ENCODE measurements around the gene MYH9. TPM values are rescaled to one million over a fixed set of nuclear protein-coding genes. Genes with fewer than 3 reads are reported as not detected.

MYH9 gene
- total and polyA plus RNA-seq, 4 donors = 170 to 1,890 (median 1,068) TPM

DNA sequence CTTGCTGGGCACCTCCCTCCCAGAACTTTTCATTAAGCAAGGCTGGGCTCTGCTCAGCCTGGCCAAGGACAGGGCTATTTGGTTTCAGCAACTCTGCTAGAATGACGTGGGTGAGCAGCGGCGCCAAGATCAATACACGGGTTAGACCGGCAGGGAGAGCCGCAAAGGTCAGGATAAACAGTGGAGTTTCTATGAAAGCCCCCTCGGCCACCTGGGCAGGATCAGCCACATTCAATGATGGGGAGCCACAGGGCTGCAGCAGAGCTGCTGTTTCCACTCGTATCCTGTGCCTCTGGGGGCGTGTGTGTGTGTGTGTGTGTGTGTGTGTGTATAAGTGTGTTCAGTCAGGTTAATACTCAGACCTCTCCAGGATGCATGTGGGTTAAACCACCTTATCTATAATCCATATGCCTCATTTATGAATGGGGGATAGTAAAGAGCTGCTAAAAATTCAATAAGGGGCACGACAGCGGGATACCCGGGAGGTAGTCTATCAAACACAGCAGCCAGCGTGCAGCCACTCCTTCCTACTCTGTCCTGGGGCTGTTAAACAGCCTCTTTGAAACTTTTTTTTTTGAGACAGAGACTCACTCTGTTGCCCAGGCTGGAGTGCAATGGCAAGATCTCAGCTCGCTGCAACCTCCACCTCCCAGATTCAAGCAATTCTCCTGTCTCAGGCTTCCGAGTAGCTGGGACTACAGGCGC, 34.8 kb downstream of the MYH9 start:
- 4 to 11% methylated on average over 16 of the region's 16 CpGs for WGBS, 2 donors
- H3K36me3 ChIP-seq (ENCODE audit: control insufficient read depth in 1 of 2, insufficient read depth in 2 of 2, low read length in 1 of 2) = peaks cover 0 to 3% of the 10 kb centered on the region in 2 donors
- DNase-seq (peak; percentile 91 to 96), ATAC-seq (ENCODE audit: low FRiP score) (peak; percentile 86)
- H3K27ac ChIP-seq (ENCODE audit: low read depth in 1 of 2, low read length in 2 of 2) = peak overlapping the region; percentile 89 to 97
- H3K4me1 ChIP-seq (ENCODE audit: control insufficient read depth in 1 of 2, insufficient read depth in 2 of 2, low read length in 2 of 2) = peaks cover 2 to 15% of the 10 kb centered on the region in 2 donors
- no peaks in the 10 kb centered on the region for H3K9me3 ChIP-seq (ENCODE audit: control insufficient read depth, low read length)
- no peak overlapping the region for H3K4me3 ChIP-seq (ENCODE audit: low read length in 2 of 2)
- intact Hi-C loops (cut with DNase I) = no loop called here
- no peaks in the 10 kb centered on the region for H3K27me3 ChIP-seq (ENCODE audit: control insufficient read depth in 1 of 2, insufficient read depth in 2 of 2, low read length in 1 of 2)

DNA sequence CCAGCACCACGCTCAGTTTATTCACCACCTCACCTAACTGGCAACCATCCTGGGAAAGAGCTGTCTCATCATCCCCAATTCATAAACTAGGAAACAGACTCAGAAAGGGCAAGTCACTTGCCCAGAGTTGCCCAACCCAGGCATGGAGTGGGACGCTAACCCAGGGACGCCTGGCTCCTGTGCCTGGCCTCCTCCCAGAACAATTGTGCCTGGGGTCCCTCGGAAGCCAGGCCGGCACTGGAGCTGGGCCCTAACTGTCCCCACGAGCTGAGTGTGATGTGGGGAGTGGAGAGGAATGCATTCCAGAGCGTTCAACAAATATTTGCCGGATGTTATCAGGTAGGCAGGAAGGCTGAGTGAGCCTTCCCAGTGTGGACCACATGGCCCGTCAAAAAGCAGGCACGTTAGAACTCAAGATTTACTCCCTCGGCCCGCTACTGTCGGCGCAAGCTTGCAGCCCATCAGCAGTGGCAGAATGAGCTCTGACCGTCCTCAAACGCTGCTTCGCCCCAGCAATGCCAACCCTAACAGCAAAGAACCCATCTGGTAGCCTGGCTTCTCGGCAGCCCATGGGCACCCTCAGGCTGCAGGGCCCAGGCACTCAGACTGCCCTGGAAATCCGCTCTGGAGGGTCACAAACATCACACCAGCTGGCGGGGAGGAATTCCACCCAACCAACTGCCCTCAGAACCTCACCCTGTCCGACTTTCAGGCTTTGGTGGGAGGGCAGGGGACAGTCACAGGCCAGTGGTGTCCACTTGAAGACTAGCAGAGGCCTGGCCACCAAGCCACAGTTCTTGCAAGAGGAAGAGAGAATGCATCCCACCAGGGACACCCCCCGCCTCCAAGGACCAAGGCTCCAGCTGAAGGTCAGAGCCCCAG, 35.6 kb downstream of the MYH9 start:
- no peaks in the 10 kb centered on the region for H3K9me3 ChIP-seq (ENCODE audit: control insufficient read depth, low read length)
- ATAC-seq (ENCODE audit: low FRiP score) = peak; percentile 0
- no peaks in the 10 kb centered on the region for H3K27me3 ChIP-seq (ENCODE audit: control insufficient read depth in 1 of 2, insufficient read depth in 2 of 2, low read length in 1 of 2)
- intact Hi-C loops (cut with DNase I) = no loop called here
- peaks cover 0 to 3% of the 10 kb centered on the region in 2 donors for H3K36me3 ChIP-seq (ENCODE audit: control insufficient read depth in 1 of 2, insufficient read depth in 2 of 2, low read length in 1 of 2)
- no peak overlapping the region for H3K4me3 ChIP-seq (ENCODE audit: low read length in 2 of 2)
- peak overlapping the region; percentile 89 to 97 for H3K27ac ChIP-seq (ENCODE audit: low read depth in 1 of 2, low read length in 2 of 2)
- no peak for DNase-seq
- 2 to 7% methylated on average over 22 of the region's 22 CpGs for WGBS, 2 donors
- H3K4me1 ChIP-seq (ENCODE audit: control insufficient read depth in 1 of 2, insufficient read depth in 2 of 2, low read length in 2 of 2) = peaks cover 2 to 15% of the 10 kb centered on the region in 2 donors

DNA sequence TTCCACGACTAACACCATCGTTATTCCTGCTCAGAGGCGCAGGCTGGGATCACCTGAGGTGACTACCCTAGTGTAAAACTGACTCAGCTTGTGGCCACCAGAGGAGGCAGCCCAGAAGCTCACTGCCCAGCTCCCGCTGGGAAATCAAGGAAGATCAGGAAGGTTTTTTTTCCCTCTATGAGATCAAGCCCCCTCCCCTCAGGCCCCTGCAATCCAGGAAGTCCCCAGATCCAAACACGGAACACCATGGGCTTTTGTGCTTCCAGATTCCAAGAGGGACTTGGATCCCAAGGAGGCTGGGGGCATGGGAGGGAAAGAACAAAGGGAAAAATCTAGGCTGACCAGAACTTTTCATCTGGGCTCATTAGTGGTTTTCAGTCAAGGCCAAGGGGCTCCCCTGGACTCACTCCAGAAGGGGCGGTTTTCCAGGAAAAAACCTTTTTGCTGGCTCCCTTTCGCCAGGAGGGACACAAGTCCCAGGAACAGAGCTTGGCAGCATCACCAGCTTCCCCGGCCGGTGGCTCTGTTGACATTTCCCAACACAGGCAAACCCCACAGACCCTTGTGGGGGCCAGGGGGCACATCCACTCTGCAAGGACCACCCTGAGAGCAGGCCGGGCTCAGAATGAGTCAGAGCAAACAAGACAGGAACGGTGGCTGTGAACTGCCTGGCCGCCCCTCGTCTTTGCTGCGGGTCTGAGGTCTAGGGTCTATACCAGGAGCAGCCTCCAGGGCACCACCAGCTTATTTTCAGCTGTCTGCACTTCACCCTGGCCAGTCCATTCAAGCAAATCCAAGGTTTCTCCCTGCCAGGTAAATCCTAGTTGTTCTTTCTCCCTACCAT, 36.8 kb downstream of the MYH9 start:
- Histone ChIP-seq H3K36me3 (ENCODE audit: control insufficient read depth in 1 of 2, insufficient read depth in 2 of 2, low read length in 1 of 2) (peaks cover 0 to 5% of the 10 kb centered on the region in 2 donors), H3K4me3 (ENCODE audit: low read length in 2 of 2) (no peak overlapping the region), H3K27ac (ENCODE audit: low read depth in 1 of 2, low read length in 2 of 2) (peak overlapping the region; percentile 89 to 97), H3K4me1 (ENCODE audit: control insufficient read depth in 1 of 2, insufficient read depth in 2 of 2, low read length in 2 of 2) (peaks cover 2 to 18% of the 10 kb centered on the region in 2 donors), H3K9me3 (ENCODE audit: control insufficient read depth, low read length) (no peaks in the 10 kb centered on the region), H3K27me3 (ENCODE audit: control insufficient read depth in 1 of 2, insufficient read depth in 2 of 2, low read length in 1 of 2) (no peaks in the 10 kb centered on the region)
- DNase-seq = no peak
- ATAC-seq (ENCODE audit: low FRiP score) = no peak
- intact Hi-C loops (cut with DNase I) = no loop called here
- 2 to 7% methylated on average over 14 of the region's 14 CpGs for WGBS, 2 donors

DNA sequence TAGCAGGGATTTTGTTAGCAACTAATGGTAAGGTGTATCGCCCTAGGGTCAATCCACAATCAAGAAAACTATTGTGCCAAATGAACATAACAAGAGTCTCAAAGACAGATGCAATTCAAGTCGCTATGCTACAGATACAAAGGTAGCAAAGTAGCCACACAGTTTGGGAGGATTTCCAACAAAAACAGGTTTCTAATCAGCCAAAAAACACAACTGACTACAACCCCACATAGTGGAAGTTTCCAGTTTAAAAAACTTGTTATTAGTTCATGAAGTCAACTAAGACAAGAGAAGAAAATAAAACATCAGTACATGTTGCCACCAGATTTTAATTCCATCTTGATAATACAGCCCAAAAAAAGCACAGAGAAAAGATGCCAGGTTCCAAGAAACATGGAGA, 38.0 kb downstream of the MYH9 start:
- DNase-seq = no peak
- H3K4me3 ChIP-seq (ENCODE audit: low read length in 2 of 2) = no peak overlapping the region
- H3K27me3 ChIP-seq (ENCODE audit: control insufficient read depth in 1 of 2, insufficient read depth in 2 of 2, low read length in 1 of 2) = no peaks in the 10 kb centered on the region
- no peaks in the 10 kb centered on the region for H3K9me3 ChIP-seq (ENCODE audit: control insufficient read depth, low read length)
- WGBS, 2 donors = 30 to 42% methylated on average over 2 of the region's 2 CpGs
- peaks cover 0 to 14% of the 10 kb centered on the region in 2 donors for H3K4me1 ChIP-seq (ENCODE audit: control insufficient read depth in 1 of 2, insufficient read depth in 2 of 2, low read length in 2 of 2)
- H3K36me3 ChIP-seq (ENCODE audit: control insufficient read depth in 1 of 2, insufficient read depth in 2 of 2, low read length in 1 of 2) = peaks cover 0 to 5% of the 10 kb centered on the region in 2 donors
- intact Hi-C loops (cut with DNase I) = loop anchor here in 1 of 2 donors (5.0 kb wide), 1 partner anchor 33 kb away; no protein-coding TSS in a partner anchor
- H3K27ac ChIP-seq (ENCODE audit: low read depth in 1 of 2, low read length in 2 of 2) = peak overlapping the region; percentile 15 to 76
- ATAC-seq (ENCODE audit: low FRiP score) = no peak

DNA sequence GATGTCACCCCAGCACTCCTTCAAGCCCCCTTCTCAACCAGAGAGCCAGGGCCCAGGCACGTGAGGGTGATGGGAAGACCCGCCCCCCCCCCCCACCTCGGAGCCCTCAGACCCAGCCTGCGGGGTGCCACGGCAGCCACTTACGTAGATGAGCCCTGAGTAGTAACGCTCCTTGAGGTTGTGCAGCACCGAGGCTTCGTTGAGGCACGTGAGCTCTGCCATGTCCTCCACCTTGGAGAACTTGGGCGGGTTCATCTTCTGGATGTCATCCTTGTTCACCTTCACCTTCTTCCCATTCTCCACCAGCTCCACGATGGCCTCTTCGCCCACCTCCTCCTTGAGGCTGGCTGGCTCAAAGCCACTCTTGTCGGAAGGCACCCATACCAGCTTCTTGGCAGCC, 39.0 kb downstream of the MYH9 start:
- 33% methylated on average over 14 of the region's 14 CpGs for WGBS, 2 donors
- Histone ChIP-seq H3K4me3 (ENCODE audit: low read length in 2 of 2) (no peak overlapping the region), H3K4me1 (ENCODE audit: control insufficient read depth in 1 of 2, insufficient read depth in 2 of 2, low read length in 2 of 2) (peaks cover 0 to 14% of the 10 kb centered on the region in 2 donors)

DNA sequence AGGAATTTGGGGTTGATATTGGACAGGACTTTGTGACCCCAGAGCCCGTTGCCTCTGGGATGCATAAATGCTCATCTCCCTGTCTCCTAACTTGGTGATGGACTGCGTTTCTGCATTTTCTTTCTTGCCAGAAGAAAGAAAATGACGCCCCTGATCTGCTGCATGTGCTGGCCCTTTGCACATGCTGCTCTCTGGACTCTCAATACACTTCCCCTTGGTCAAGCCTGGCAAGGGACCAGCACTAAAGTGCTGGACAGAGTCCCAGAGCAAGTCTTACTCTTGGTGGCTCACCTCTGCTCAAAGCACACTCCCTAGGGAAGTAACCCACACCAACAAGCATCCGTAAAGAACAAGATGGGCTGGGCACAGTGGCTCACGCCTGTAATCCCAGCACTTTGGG, 40.7 kb downstream of the MYH9 start:
- intact Hi-C loops (cut with DNase I) = loop anchor here in 1 of 2 donors (5.0 kb wide), 1 partner anchor 35 kb away; no protein-coding TSS in a partner anchor
- H3K4me1 ChIP-seq (ENCODE audit: control insufficient read depth in 1 of 2, insufficient read depth in 2 of 2, low read length in 2 of 2) = peaks cover 0 to 12% of the 10 kb centered on the region in 2 donors
- 16 to 22% methylated on average over 5 of the region's 5 CpGs for WGBS, 2 donors
- ATAC-seq (ENCODE audit: low FRiP score) (no peak), DNase-seq (peak; percentile 77 to 85)
- H3K9me3 ChIP-seq (ENCODE audit: control insufficient read depth, low read length) = no peaks in the 10 kb centered on the region
- H3K4me3 ChIP-seq (ENCODE audit: low read length in 2 of 2) = no peak overlapping the region
- no peaks in the 10 kb centered on the region for H3K27me3 ChIP-seq (ENCODE audit: control insufficient read depth in 1 of 2, insufficient read depth in 2 of 2, low read length in 1 of 2)
- peaks cover 0 to 5% of the 10 kb centered on the region in 2 donors for H3K36me3 ChIP-seq (ENCODE audit: control insufficient read depth in 1 of 2, insufficient read depth in 2 of 2, low read length in 1 of 2)
- H3K27ac ChIP-seq (ENCODE audit: low read depth in 1 of 2, low read length in 2 of 2) = peak overlapping the region in 1 of 2 donors; percentile 77

More for the DNA sequence above, 39.0 kb downstream of the MYH9 start:
- Histone ChIP-seq H3K36me3 (ENCODE audit: control insufficient read depth in 1 of 2, insufficient read depth in 2 of 2, low read length in 1 of 2) (peaks cover 0 to 5% of the 10 kb centered on the region in 2 donors), H3K27me3 (ENCODE audit: control insufficient read depth in 1 of 2, insufficient read depth in 2 of 2, low read length in 1 of 2) (no peaks in the 10 kb centered on the region), H3K27ac (ENCODE audit: low read depth in 1 of 2, low read length in 2 of 2) (peak overlapping the region; percentile 76 to 85), H3K9me3 (ENCODE audit: control insufficient read depth, low read length) (no peaks in the 10 kb centered on the region)
- no peak for DNase-seq
- intact Hi-C loops (cut with DNase I) = loop anchor here in 1 of 2 donors (5.0 kb wide), 1 partner anchor 34 kb away; no protein-coding TSS in a partner anchor
- no peak for ATAC-seq (ENCODE audit: low FRiP score)

DNA sequence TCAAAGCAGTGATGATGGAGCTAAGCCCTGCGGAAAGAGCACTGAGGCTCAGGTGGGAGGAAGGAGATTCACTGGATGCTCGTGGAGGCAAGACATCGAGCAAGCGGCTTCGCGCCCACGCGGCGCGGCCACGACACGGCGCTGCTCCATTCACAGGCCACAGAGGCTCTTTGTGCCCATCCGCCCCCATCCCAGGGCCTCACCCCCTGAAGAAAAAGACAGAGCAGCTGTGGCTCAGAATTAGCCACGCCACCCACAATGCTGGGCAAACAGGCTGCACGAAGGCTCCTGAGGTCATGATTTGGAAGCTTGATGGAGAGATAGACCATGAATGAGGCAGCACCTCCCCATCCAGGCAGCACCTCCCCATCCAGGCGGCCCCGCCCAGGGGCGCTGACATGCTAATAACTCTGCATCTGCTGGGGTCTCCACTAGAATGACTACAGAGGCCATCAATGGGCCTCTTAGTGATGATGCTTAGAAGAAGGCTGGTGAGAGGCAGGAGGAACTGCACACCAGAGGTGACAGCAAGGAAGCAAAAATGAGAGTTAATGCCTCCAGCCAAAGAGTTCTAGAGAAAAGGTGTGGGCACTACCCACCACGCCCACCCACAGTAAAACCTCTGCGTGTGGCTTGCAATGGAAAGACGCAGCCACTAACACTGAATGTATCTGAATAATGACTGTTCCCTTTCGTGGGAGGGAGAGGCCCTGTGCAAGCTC, 43.5 kb downstream of the MYH9 start:
- no peak overlapping the region for H3K4me3 ChIP-seq (ENCODE audit: low read length in 2 of 2)
- DNase-seq (no peak), ATAC-seq (ENCODE audit: low FRiP score) (no peak)
- no peaks in the 10 kb centered on the region for H3K27me3 ChIP-seq (ENCODE audit: control insufficient read depth in 1 of 2, insufficient read depth in 2 of 2, low read length in 1 of 2)
- no peaks in the 10 kb centered on the region for H3K9me3 ChIP-seq (ENCODE audit: control insufficient read depth, low read length)
- intact Hi-C loops (cut with DNase I) = no loop called here
- H3K27ac ChIP-seq (ENCODE audit: low read depth in 1 of 2, low read length in 2 of 2) = peak overlapping the region in 1 of 2 donors; percentile 52
- H3K36me3 ChIP-seq (ENCODE audit: control insufficient read depth in 1 of 2, insufficient read depth in 2 of 2, low read length in 1 of 2) = peaks cover 0 to 16% of the 10 kb centered on the region in 2 donors
- 79 to 80% methylated on average over 23 of the region's 23 CpGs for WGBS, 2 donors
- H3K4me1 ChIP-seq (ENCODE audit: control insufficient read depth in 1 of 2, insufficient read depth in 2 of 2, low read length in 2 of 2) = peaks cover 2 to 4% of the 10 kb centered on the region in 2 donors

All from aorta (tissue), 5 donors.